Fibroblast of lung (primary cell): Measurements from ENCODE around the gene AOC3.

Source experiments
- EZH2 ChIP-seq: IDR thresholded peaks from 2 replicates; pipeline ENCODE4 v1.5.1; 2012; ENCODE audit warnings: low read length, control low read depth, mild to moderate bottlenecking; ENCODE audit errors: missing control alignments
- TF ChIP-seq, protein P1 (sequence below), 2 donors: IDR thresholded peaks in 1 of 2; conservative IDR thresholded peaks in 1 of 2; 1 replicate in 1 of 2; 2 replicates in 1 of 2; pipeline ENCODE4 v1.5.1; 2011 to 2012; ENCODE audit warnings: low read length in 2 of 2, control low read depth in 1 of 2, inconsistent platforms in 1 of 2, low read depth in 1 of 2, mild to moderate bottlenecking in 1 of 2

DNA sequence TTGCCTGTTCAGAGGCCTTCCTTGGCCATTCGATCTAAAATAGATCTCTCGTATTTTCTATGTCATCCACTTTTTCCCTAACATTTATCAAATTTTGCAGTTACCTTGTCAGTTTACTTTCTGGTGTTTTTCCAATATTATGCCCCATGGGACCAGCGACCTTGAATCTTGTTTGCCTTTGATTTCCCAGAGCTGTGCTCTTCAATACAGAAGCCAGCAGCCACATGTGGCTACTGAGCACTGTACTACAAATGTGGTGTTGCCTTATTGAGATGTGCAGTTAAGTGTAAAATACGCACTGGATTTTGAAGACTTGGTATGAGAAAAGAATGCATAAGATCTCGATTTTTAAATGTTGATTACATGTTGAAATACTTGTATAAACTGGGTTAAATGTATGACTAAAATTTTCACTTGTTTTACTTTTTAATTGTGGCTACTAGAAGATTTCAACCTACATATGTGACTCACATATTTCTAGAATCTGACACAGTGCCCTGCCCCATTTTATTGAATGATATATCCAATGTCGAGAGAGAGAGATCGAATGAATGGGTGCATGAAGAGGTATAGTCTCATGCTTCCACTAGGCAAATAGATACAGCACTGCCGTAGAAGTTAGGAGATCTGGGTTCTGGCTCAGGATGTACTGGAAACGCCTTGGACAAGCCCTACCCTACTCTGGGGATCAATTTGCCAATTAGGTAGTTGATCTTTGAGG is 18.6 kb upstream of the AOC3 start:
- TF ChIP-seq, protein P1, sequence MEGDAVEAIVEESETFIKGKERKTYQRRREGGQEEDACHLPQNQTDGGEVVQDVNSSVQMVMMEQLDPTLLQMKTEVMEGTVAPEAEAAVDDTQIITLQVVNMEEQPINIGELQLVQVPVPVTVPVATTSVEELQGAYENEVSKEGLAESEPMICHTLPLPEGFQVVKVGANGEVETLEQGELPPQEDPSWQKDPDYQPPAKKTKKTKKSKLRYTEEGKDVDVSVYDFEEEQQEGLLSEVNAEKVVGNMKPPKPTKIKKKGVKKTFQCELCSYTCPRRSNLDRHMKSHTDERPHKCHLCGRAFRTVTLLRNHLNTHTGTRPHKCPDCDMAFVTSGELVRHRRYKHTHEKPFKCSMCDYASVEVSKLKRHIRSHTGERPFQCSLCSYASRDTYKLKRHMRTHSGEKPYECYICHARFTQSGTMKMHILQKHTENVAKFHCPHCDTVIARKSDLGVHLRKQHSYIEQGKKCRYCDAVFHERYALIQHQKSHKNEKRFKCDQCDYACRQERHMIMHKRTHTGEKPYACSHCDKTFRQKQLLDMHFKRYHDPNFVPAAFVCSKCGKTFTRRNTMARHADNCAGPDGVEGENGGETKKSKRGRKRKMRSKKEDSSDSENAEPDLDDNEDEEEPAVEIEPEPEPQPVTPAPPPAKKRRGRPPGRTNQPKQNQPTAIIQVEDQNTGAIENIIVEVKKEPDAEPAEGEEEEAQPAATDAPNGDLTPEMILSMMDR (conservative IDR thresholded peaks at IDR 0.05 in 1 of 2, IDR thresholded peaks at IDR 0.05 in 1 of 2; ENCODE audit: low read depth in 1 of 2, low read length in 2 of 2) = no peak
- no peak for TF ChIP-seq EZH2
